Panc1 (cell line): ENCODE results near the gene TMEM187. TPM values are rescaled to one million over a fixed set of nuclear protein-coding genes. Genes with fewer than 3 reads are reported as not detected.

Source experiments
- ATAC-seq: fragments of 200-7000 bp; cut with Tn5 transposase; 2 replicates; pipeline ENCODE4 v1.9.1; 2020; ENCODE audit warnings: mild to moderate bottlenecking, moderate library complexity
- BruUV-seq: library from RNA; stranded (reverse); fragments of 400-500 nt; replicated peaks from 2 replicates; lab custom pipeline; 2021; lab: Mats Ljungman, UMichigan
- CTCF ChIA-PET: fragments of 300-600 bp; sonication (Branson Sonifier 250); formaldehyde crosslinking; loops from one replicate; lab custom pipeline; 2022; ENCODE audit warnings: antibody characterized with exemption; lab: Charles Lee
- POLR2A ChIA-PET: fragments of 300-600 bp; sonication (Branson Sonifier 250); formaldehyde crosslinking; loops from one replicate; lab custom pipeline; 2022; ENCODE audit warnings: antibody characterized with exemption; lab: Charles Lee
- DNase-seq: peaks from one replicate; pipeline ENCODE4 v3.0.0-alpha.2; 2010; ENCODE audit warnings: low read depth, low spot score
- H3K27ac ChIP-seq: 2 replicates; pipeline ENCODE4 v1.5.1; 2011; ENCODE audit warnings: mild to moderate bottlenecking, low read length, inconsistent platforms
- H3K27me3 ChIP-seq: fragments of 200-500 bp; sonication (Bioruptor generic); 2 replicates; pipeline ENCODE4 v1.6.0; 2014; ENCODE audit warnings: low read length, inconsistent platforms; ENCODE audit not compliant: control insufficient read depth, insufficient read depth
- H3K36me3 ChIP-seq: fragments of 200-500 bp; sonication (Bioruptor generic); 2 replicates; pipeline ENCODE4 v1.5.1; 2014; ENCODE audit warnings: inconsistent platforms, mild to moderate bottlenecking, low read length, moderate library complexity; ENCODE audit not compliant: control insufficient read depth, insufficient read depth
- H3K4me1 ChIP-seq: 2 replicates; pipeline ENCODE4 v1.5.1; 2011; ENCODE audit warnings: inconsistent platforms, mild to moderate bottlenecking, low read length, moderate library complexity; ENCODE audit not compliant: control insufficient read depth, insufficient read depth
- H3K4me3 ChIP-seq, 2 experiments: 2 replicates each; pipeline ENCODE4 v1.5.1; 2011 to 2012; ENCODE audit warnings: low read depth in 2 of 2, low read length in 2 of 2, mild to moderate bottlenecking in 2 of 2, inconsistent platforms in 1 of 2, moderate library complexity in 1 of 2
- H3K9me3 ChIP-seq: fragments of 200-500 bp; sonication (Bioruptor generic); 2 replicates; pipeline ENCODE4 v1.5.1; 2014; ENCODE audit warnings: low read depth, mild to moderate bottlenecking, inconsistent platforms, low read length, moderate library complexity; ENCODE audit not compliant: control insufficient read depth, insufficient read depth
- POLR2AphosphoS5 ChIP-seq: IDR thresholded peaks from 2 replicates; pipeline ENCODE4 v1.6.1; 2012; ENCODE audit warnings: mild to moderate bottlenecking, low read depth, low read length, moderate library complexity
- SIN3A ChIP-seq: IDR thresholded peaks from 2 replicates; pipeline ENCODE4 v1.6.1; 2012; ENCODE audit warnings: low read depth, mild to moderate bottlenecking, low read length, moderate library complexity, borderline replicate concordance; ENCODE audit not compliant: insufficient read depth
- TCF7L2 ChIP-seq: IDR thresholded peaks from 2 replicates; pipeline ENCODE4 v1.6.1; 2011; ENCODE audit warnings: mild to moderate bottlenecking, low read depth, low read length, inconsistent platforms
- in situ Hi-C: cut with HindIII; loops from 2 replicates; pipeline ENCODE4 v1.10.0; 2016; ENCODE audit warnings: low sequenced_read_pairs, low pct_unique_long_range_greater_than_20kb
- intact Hi-C: fragments of 100-400 bp; cut with micrococcal nuclease; formaldehyde crosslinking; loops from one replicate; pipeline ENCODE4 v1.10.0; 2022; ENCODE audit not compliant: unreplicated experiment
- total RNA-seq: library from RNA; stranded (reverse); gene quantifications from one replicate; pipeline ENCODE4 v1.2.1, GENCODE V29; 2021; ENCODE audit not compliant: unreplicated experiment
- TF ChIP-seq, protein P1 (sequence below): fragments of 450-650 bp; IDR thresholded peaks from 2 replicates; pipeline ENCODE4 v1.5.1; 2017; ENCODE audit warnings: mild to moderate bottlenecking
- TF ChIP-seq, protein P2 (sequence below), 2 experiments: IDR thresholded peaks; 2 replicates each; pipeline ENCODE4 v1.6.1; 2011 to 2012; ENCODE audit warnings: low read depth in 2 of 2, control low read depth in 1 of 2, low read length in 1 of 2, mild to moderate bottlenecking in 1 of 2, moderate library complexity in 1 of 2; ENCODE audit not compliant: insufficient read depth in 1 of 2

Gene TMEM187
- total RNA-seq, 1 experiment from 2014 or later = 15.7 TPM

DNA sequence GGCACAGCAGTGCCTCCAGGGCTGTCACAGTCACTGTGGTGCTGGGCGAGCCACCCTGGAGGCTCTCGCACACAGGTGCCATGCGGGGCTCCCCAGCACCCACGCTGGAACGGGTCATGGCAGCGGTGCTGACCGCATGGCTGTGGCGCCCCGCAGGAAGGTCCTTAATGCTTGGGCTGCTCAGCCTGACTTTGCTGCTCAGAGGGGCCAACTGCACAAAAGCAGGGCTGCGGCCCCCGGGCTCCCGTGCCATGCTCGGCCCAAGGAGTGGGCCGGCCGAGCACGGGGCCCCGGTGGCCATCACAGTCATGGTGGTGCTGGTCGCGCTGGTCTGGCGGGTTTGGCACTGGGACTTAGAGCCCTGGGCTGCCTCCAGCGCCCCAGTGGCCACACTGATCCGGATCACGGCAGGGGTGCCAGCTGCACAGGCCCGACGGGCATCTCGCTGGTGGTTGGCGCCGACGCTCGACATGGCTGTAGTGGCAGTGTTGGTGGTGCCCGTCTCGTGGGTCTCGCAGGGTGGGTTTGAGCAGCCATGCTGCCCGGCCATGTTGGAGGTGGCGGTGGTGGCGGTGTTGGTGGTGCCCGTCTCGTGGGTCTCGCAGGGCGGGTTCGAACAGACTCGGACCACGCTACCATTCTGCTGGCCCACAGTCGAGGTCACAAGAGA, 17.9 kb upstream of the TMEM187 start:
- TF ChIP-seq SIN3A = no peak
- no peak for TF ChIP-seq TCF7L2
- TF ChIP-seq, protein P1, sequence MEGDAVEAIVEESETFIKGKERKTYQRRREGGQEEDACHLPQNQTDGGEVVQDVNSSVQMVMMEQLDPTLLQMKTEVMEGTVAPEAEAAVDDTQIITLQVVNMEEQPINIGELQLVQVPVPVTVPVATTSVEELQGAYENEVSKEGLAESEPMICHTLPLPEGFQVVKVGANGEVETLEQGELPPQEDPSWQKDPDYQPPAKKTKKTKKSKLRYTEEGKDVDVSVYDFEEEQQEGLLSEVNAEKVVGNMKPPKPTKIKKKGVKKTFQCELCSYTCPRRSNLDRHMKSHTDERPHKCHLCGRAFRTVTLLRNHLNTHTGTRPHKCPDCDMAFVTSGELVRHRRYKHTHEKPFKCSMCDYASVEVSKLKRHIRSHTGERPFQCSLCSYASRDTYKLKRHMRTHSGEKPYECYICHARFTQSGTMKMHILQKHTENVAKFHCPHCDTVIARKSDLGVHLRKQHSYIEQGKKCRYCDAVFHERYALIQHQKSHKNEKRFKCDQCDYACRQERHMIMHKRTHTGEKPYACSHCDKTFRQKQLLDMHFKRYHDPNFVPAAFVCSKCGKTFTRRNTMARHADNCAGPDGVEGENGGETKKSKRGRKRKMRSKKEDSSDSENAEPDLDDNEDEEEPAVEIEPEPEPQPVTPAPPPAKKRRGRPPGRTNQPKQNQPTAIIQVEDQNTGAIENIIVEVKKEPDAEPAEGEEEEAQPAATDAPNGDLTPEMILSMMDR = no peak
- TF ChIP-seq, protein P2, sequence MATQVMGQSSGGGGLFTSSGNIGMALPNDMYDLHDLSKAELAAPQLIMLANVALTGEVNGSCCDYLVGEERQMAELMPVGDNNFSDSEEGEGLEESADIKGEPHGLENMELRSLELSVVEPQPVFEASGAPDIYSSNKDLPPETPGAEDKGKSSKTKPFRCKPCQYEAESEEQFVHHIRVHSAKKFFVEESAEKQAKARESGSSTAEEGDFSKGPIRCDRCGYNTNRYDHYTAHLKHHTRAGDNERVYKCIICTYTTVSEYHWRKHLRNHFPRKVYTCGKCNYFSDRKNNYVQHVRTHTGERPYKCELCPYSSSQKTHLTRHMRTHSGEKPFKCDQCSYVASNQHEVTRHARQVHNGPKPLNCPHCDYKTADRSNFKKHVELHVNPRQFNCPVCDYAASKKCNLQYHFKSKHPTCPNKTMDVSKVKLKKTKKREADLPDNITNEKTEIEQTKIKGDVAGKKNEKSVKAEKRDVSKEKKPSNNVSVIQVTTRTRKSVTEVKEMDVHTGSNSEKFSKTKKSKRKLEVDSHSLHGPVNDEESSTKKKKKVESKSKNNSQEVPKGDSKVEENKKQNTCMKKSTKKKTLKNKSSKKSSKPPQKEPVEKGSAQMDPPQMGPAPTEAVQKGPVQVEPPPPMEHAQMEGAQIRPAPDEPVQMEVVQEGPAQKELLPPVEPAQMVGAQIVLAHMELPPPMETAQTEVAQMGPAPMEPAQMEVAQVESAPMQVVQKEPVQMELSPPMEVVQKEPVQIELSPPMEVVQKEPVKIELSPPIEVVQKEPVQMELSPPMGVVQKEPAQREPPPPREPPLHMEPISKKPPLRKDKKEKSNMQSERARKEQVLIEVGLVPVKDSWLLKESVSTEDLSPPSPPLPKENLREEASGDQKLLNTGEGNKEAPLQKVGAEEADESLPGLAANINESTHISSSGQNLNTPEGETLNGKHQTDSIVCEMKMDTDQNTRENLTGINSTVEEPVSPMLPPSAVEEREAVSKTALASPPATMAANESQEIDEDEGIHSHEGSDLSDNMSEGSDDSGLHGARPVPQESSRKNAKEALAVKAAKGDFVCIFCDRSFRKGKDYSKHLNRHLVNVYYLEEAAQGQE (IDR thresholded peaks at IDR 0.05; ENCODE audit: insufficient read depth in 1 of 2, low read depth in 2 of 2, low read length in 1 of 2) = no peak
- no peak for TF ChIP-seq POLR2AphosphoS5
- Histone ChIP-seq H3K27ac (no peak overlapping the region), H3K9me3 (no peaks in the 10 kb centered on the region), H3K27me3 (no peaks in the 10 kb centered on the region), H3K36me3 (peaks cover 2% of the 10 kb centered on the region), H3K4me1 (no peaks in the 10 kb centered on the region), H3K4me3 (no peak overlapping the region)
- TSS peak; percentile 39 for BruUV-seq
- intact Hi-C loops (no loop called here), in situ Hi-C loops (no loop called here)
- CTCF ChIA-PET = no interaction called here
- POLR2A ChIA-PET = no interaction called here
- ATAC-seq (no peak), DNase-seq (no peak)

DNA sequence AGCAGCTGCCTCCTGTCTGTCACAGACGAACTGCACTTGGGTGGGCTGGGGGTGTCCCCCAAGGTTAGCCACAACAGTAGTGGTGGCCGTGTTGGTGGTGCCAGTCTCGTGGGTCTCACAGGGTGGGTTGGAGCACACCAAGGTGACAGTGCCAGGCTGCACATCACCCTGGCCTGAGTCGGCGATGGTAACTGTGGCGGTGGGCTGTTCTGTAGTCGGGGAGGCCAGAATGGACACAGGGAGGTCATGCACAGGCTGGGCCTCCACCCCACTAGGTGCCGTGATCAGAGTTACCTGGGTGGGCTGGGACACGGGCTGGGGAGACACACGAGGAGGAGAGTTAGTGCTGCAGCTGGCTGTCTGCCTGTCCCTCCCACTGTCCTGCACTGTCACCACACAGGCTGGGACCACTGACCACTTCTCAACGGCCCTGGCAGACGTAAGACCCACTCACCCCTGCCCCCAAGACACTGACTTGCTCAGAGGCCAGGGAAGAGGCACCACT, 17.3 kb upstream of the TMEM187 start:
- Histone ChIP-seq H3K4me3 (no peak overlapping the region), H3K9me3 (no peaks in the 10 kb centered on the region), H3K27me3 (no peaks in the 10 kb centered on the region), H3K36me3 (peaks cover 2% of the 10 kb centered on the region), H3K4me1 (no peaks in the 10 kb centered on the region), H3K27ac (no peak overlapping the region)
- no peak for TF ChIP-seq SIN3A
- TF ChIP-seq, protein P1 = no peak
- TF ChIP-seq, protein P2 (IDR thresholded peaks at IDR 0.05; ENCODE audit: insufficient read depth in 1 of 2, low read depth in 2 of 2, low read length in 1 of 2) = no peak
- no peak for TF ChIP-seq TCF7L2
- TF ChIP-seq POLR2AphosphoS5 = no peak
- ATAC-seq (peak; percentile 4), DNase-seq (no peak)
- intact Hi-C loops (no loop called here), in situ Hi-C loops (no loop called here)
- CTCF ChIA-PET = no interaction called here
- POLR2A ChIA-PET = no interaction called here
- BruUV-seq = no TSS peak
